Measurements from ENCODE around the gene MYLK3.
A peak's percentile ranks its signal among the peaks of the same experiment; 100 is the strongest.
"Not testable (repeated sequence)": the region's sequence is repeated elsewhere in the genome, so short reads cannot be mapped to it uniquely, and the experiment has no call there.

MYLK3 gene

GRCh38 chr16:46689365-46690280, 58.5 kb downstream of the MYLK3 start, which contains the start of gene ORC6:
Gene ORC6 (plus strand): TSS chr16:46689659. CDS start chr16:46689706, 47 bp downstream.
- DNase-seq (ENCODE audit: low read depth) = peak; percentile 95

GRCh38 chr16:46688654-46689364, 59.3 kb downstream of the MYLK3 start, which contains the start of gene VPS35:
Gene VPS35 (minus strand): TSS chr16:46689178. CDS start chr16:46689133, 45 bp downstream.
- DNase-seq (ENCODE audit: low read depth) = peak; percentile 91

- no peak for DNase-seq (ENCODE audit: low read depth)
Observed at GRCh38 chr16:46688101-46688653, 60.0 kb downstream of the MYLK3 start.

GRCh38 chr16:46687486-46687885, 60.7 kb downstream of the MYLK3 start:
- no peak for DNase-seq (ENCODE audit: low read depth)

- DNase-seq (ENCODE audit: low read depth) = no peak
Observed at GRCh38 chr16:46686815-46687473, 61.2 kb downstream of the MYLK3 start.

- DNase-seq (ENCODE audit: low read depth) = not testable (repeated sequence)
Observed at GRCh38 chr16:46681867-46682266, 66.3 kb downstream of the MYLK3 start.

- not testable (repeated sequence) for DNase-seq (ENCODE audit: low read depth)
Observed at GRCh38 chr16:46677943-46678342, 70.2 kb downstream of the MYLK3 start.

GRCh38 chr16:46673320-46674013, 74.7 kb downstream of the MYLK3 start:
- peak; percentile 59 for DNase-seq (ENCODE audit: low read depth)

GRCh38 chr16:46662123-46662522, 86.0 kb downstream of the MYLK3 start:
- DNase-seq (ENCODE audit: low read depth) = no peak

GRCh38 chr16:46658925-46659324, 89.2 kb downstream of the MYLK3 start:
- peak; percentile 83 for DNase-seq (ENCODE audit: low read depth)

All from CMK (cell line).